ENCODE results near the gene USP4.

The USP4 gene

DNA sequence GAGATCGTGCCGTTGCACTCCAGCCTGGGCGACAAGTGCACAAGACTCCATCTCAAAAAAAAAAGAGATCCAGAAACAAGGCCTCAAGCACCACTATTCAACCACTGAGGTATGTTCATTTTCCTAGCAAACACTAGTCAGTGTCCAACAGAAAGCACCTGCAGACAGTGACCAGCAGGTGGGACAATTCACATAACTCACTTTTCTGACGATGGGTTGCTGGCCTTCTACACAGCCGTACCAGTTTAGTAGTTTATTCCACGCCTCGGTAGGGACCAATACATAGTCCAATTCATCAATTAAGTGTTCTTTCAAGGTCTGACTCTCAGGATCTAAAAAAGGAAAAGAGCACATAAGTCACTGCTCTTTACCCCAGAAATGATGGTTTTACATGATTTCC lies 12.4 kb downstream of the USP4 start:
- no peaks in the 10 kb centered on the region for H3K9me3 Mint-ChIP-seq
- TF ChIP-seq, protein P1, sequence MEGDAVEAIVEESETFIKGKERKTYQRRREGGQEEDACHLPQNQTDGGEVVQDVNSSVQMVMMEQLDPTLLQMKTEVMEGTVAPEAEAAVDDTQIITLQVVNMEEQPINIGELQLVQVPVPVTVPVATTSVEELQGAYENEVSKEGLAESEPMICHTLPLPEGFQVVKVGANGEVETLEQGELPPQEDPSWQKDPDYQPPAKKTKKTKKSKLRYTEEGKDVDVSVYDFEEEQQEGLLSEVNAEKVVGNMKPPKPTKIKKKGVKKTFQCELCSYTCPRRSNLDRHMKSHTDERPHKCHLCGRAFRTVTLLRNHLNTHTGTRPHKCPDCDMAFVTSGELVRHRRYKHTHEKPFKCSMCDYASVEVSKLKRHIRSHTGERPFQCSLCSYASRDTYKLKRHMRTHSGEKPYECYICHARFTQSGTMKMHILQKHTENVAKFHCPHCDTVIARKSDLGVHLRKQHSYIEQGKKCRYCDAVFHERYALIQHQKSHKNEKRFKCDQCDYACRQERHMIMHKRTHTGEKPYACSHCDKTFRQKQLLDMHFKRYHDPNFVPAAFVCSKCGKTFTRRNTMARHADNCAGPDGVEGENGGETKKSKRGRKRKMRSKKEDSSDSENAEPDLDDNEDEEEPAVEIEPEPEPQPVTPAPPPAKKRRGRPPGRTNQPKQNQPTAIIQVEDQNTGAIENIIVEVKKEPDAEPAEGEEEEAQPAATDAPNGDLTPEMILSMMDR (IDR thresholded peaks at IDR 0.05; ENCODE audit: unreplicated experiment in 3 of 3), result peak in 2 of 3 experiments; percentile 12 to 25
- H3K27me3 Mint-ChIP-seq (ENCODE audit: low read depth), result no peaks in the 10 kb centered on the region
- peaks cover 54% of the 10 kb centered on the region for H3K36me3 Mint-ChIP-seq (ENCODE audit: low read depth)
- no peak overlapping the region for H3K4me3 Mint-ChIP-seq
- no peaks in the 10 kb centered on the region for H3K4me1 Mint-ChIP-seq
- H3K27ac Mint-ChIP-seq, result no peak overlapping the region

DNA sequence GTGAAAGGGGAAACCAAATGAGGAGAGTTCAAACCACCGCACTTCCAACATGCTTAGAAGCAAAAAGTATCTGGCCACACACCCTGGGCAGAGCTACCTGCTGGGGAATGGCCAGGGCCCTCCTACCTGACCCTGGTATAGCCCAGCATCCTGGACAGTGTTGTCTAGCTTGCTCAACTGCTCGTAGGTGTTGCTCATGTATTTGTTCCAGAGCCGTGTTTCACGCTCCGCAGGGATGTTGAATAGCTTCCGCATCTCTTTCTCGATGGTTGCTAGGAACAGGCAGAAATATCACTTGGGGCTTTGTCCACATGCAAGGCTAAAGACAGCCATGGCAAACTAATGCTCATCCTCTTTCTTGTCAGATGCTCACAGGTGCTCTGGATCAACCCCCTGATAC lies 15.1 kb downstream of the USP4 start:
- Mint-ChIP-seq H3K36me3 (ENCODE audit: low read depth) (peaks cover 57% of the 10 kb centered on the region), H3K4me1 (no peaks in the 10 kb centered on the region), H3K27me3 (ENCODE audit: low read depth) (no peaks in the 10 kb centered on the region), H3K9me3 (no peaks in the 10 kb centered on the region), H3K27ac (no peak overlapping the region), H3K4me3 (no peak overlapping the region)
- TF ChIP-seq, protein P1 (IDR thresholded peaks at IDR 0.05; ENCODE audit: unreplicated experiment in 3 of 3), result no peak

DNA sequence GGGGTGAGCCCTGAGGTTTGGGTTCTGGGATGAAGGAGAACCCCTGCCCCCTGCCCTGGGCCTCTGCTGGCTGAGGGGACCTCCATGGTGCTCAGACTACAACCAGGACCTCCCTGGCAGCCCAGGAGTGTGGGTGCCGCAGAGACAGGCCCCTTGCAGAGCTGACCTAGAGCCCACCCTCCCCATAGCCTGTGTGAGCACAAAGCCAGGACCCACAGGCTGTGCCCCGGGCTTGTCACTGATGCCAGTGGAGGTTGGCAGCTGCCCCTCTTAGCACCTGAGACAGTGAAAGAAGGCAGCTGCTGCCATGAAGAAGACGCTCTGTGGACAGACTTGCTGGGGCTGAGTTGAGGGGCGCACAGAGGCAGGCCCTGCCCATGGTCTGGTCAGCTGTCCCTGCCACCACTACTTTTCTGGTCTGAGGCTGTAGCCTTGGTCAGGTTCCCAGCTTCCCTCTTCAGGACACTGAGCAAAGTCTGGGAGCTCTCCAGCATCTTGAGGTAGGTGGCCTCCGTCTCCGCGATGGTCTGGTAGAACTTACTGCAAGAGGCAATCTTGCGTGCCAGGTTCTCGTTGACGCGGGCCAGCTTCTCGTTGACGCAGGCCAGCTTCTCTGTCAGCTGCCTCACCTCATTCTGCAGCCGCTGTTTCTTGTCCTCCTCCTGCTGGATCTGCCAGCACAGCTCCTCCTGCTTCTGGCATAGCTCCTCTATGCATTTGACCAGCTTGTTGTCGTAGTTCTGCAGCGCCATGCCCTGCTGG lies 23.0 kb downstream of the USP4 start:
- H3K4me3 Mint-ChIP-seq, result no peak overlapping the region
- H3K27me3 Mint-ChIP-seq (ENCODE audit: low read depth), result no peaks in the 10 kb centered on the region
- no peaks in the 10 kb centered on the region for H3K4me1 Mint-ChIP-seq
- TF ChIP-seq, protein P1 (IDR thresholded peaks at IDR 0.05; ENCODE audit: unreplicated experiment in 3 of 3), result no peak
- H3K9me3 Mint-ChIP-seq, result no peaks in the 10 kb centered on the region
- H3K36me3 Mint-ChIP-seq (ENCODE audit: low read depth), result peaks cover 39% of the 10 kb centered on the region
- H3K27ac Mint-ChIP-seq, result no peak overlapping the region

DNA sequence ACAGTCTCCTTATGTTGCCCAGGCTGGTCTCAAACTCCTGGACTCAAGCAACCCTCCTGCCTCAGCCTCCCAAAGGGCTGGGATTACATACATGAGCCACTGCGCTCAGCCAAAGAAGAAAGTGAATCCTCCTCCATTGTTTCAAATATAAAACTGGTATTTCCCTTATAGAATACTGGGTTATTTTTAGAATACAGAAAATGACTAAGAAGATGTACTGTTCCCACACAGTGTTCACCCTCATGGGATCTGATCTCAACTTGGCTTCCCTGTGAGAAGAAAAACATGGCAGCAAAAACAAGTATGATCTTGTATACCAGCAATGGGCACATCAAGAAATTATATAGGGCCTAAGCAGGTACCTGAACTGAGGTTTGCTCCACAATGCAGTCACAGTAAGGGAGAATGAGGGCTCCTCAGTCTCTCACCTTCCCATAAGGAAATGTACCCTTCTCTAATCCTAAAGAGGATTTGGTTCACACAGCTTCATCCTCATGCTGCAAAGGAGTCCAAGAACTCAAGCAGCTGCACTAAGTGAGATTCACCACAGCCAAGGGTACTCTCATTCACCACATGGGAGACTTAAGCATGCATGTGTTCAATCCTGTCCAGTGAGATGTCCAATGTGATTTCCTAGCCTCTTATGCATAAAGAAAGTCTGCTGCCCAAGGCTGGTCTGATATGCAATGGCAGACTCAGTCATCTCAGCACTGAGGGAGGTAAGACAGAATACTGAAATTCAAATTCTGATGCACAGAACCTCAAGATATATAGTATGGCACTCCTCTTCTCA lies 25.8 kb downstream of the USP4 start:
- Mint-ChIP-seq H3K27ac (no peak overlapping the region), H3K27me3 (ENCODE audit: low read depth) (no peaks in the 10 kb centered on the region), H3K4me1 (no peaks in the 10 kb centered on the region), H3K9me3 (no peaks in the 10 kb centered on the region), H3K36me3 (ENCODE audit: low read depth) (peaks cover 47% of the 10 kb centered on the region), H3K4me3 (no peak overlapping the region)
- TF ChIP-seq, protein P1 (IDR thresholded peaks at IDR 0.05; ENCODE audit: unreplicated experiment in 3 of 3), result no peak

DNA sequence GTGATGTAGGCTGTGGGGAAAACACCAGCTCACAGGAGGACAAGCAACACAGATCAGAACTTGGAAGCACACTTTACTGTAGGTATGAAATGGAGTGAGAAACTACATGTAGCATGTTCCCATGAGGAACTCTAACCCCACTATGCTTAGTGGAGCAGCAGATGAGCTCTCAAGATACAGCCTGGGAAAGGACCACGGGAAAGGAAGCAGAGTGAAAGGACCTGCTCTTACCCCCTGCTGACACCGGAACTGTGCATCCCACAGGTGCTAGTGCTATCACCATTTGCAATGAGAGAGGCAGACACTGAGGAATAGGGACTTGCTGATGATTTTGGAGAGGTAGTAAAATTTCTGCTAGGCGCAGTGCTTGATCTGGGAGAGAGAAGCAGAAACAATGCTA lies 28.6 kb downstream of the USP4 start:
- Mint-ChIP-seq H3K9me3 (no peaks in the 10 kb centered on the region), H3K4me1 (no peaks in the 10 kb centered on the region), H3K27me3 (ENCODE audit: low read depth) (no peaks in the 10 kb centered on the region), H3K4me3 (no peak overlapping the region), H3K36me3 (ENCODE audit: low read depth) (peaks cover 53% of the 10 kb centered on the region), H3K27ac (no peak overlapping the region)
- TF ChIP-seq, protein P1 (IDR thresholded peaks at IDR 0.05; ENCODE audit: unreplicated experiment in 3 of 3), result no peak
